GM19099 (cell line): ENCODE results near the gene TBC1D8.

Experiments
- POLR2A ChIP-seq: IDR thresholded peaks from 3 replicates; pipeline ENCODE4 v1.6.1; 2011; ENCODE audit warnings: low read depth; ENCODE audit not compliant: insufficient read length; ENCODE audit errors: extremely low read depth

The TBC1D8 gene

DNA sequence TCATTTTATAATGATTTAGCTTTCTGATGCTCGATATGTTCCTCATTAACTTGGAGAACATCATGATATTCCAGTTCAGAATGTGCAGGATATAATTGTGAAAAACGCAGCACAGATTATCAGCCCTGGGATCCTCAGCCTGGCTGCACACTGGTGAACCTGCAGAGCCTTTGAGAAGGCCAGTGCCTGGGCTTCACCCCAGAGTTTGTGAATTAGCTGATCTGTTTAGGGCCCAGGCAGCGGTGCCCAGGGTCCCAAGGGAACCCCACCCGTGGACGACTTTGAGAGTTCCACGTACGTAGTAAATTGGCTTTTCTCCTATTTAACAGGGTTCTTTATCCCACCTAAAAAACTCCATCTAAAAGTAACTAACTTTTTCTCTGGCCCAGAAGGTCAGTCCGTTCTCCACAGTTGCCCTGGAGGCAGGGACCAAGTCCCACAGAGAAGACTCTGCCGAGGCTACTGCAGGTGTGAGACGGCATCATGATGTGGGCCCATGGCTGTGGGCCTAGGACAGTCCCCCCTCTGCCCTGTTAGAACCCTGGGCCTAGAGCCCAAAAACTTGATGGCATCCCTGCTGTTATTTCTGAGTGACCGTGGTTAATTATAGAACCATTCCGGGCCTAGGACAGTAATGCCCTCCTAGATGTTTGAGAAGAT lies 188.7 kb downstream of the TBC1D8 start:
- no peak for TF ChIP-seq POLR2A

DNA sequence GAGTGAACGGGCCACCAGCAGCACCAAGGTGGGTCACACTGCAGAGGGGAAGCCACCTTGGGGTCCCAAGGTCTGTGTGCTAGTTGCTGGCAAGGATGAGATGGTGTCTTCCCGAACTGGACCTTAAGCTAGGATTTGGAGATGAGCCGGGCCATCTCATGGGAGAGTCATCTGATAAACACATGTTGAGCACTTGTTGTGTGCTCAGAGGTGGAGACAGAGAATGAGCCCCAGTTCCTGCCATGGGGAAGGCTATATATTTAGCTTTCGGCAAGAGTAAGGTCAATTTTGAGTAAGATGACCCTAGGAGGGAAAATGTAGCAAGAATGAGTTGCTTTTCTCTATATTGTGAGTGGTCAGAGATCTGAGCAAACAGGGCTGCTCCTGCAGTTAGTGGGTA lies 190.5 kb downstream of the TBC1D8 start:
- TF ChIP-seq POLR2A: no peak

DNA sequence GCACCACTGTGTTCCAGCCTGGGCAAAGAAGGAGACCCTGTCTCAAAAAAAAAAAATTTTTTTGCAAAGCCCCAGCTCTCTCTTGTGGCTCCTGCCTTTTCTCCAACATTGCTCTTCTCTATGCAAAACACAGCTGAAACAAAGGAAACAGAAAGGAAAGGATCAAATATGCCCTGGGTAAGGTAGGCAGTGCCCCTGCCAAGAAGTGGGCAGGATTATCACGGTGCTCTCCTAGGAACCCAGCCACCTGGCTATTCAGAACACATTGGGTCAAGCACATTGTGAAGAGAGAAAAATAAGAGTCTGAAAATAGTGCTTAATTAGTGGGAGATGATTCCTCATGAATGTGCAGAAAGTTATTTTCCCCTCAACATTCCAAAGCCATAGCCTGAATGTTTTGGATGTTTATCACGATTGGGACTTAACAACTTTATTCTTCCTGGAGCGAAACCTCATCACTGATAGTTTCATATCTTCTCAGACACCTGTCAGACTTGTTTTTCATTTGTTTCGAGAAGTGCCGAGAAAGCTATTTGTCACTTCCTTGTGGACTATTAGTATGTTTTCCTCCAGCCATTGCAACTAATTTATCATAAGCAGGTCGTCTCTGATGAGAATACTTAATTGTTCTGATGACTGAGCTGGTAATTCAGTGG lies 191.8 kb downstream of the TBC1D8 start:
- TF ChIP-seq POLR2A: no peak

DNA sequence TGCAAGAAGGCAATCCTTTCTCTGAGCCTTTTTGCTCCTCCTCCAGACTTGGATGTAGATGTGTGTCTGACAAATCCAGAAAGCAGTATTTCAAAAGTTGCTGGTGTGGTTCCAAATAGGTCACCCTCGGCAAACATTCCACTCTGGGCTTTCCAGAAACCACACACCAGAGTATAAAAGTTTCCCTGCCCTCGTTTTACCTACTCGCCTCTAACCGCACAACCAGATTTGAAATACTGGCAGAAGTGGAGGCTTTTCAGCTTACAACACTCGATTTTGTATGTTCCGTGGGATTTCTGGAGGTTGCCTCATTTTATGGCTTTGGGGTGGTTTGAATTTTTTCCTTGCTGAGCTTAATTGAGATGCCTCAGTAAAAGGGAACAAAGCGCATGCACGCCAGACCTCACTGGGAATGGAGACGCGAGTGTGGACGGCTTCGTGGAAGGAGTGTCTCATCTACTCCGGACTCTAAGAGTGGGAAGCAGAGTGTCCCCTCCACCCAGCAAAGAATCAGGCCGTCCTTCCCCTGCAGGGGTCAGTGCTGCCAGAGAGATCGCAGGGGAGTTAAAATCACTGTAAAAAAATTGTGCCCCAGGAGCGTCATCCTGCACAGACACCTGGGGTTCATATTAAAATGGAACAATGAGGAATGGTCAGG lies 193.1 kb downstream of the TBC1D8 start:
- TF ChIP-seq POLR2A: no peak
